Suprapubic skin (tissue), 4 donors: ENCODE data around the gene SPSB4. TPM values are rescaled to one million over a fixed set of nuclear protein-coding genes. Genes with fewer than 3 reads are reported as not detected.

ENCODE experiments used
- DNase-seq, 2 donors: peaks; one replicate each; pipeline ENCODE4 v3.0.0-alpha.2; 2019; ENCODE audit warnings: low spot score in 2 of 2
- H3K27ac ChIP-seq: fragments of 200-600 bp; sonication (generic); one replicate; pipeline ENCODE4 v1.5.1; 2019
- H3K27me3 ChIP-seq: fragments of 200-600 bp; sonication (generic); one replicate; pipeline ENCODE4 v1.5.1; 2019
- H3K36me3 ChIP-seq: fragments of 200-600 bp; sonication (generic); one replicate; pipeline ENCODE4 v1.5.1; 2019
- H3K4me1 ChIP-seq: fragments of 200-600 bp; sonication (generic); one replicate; pipeline ENCODE4 v1.5.1; 2019
- H3K4me3 ChIP-seq: fragments of 200-600 bp; sonication (generic); one replicate; pipeline ENCODE4 v1.5.1; 2019; ENCODE audit warnings: mild to moderate bottlenecking
- H3K9me3 ChIP-seq: fragments of 200-600 bp; sonication (generic); one replicate; pipeline ENCODE4 v1.5.1; 2019
- CTCF ChIP-seq, 2 donors: fragments of 200-600 bp in 1 of 2; fragments of 450-650 bp in 1 of 2; sonication (generic) in 1 of 2; IDR thresholded peaks; one replicate each; pipeline ENCODE4 v1.5.1; 2016 to 2019; ENCODE audit warnings: antibody characterized with exemption in 2 of 2, mild to moderate bottlenecking in 1 of 2, moderate library complexity in 1 of 2
- EP300 ChIP-seq: sonication (generic); formaldehyde crosslinking; IDR thresholded peaks from one replicate; pipeline ENCODE4 v1.6.1; 2017; ENCODE audit warnings: antibody characterized with exemption
- POLR2A ChIP-seq, 2 donors: fragments of 450-650 bp; IDR thresholded peaks; one replicate each; pipeline ENCODE4 v1.6.1; 2017; ENCODE audit warnings: antibody characterized with exemption in 2 of 2, mild to moderate bottlenecking in 2 of 2, moderate library complexity in 2 of 2
- POLR2AphosphoS5 ChIP-seq, 3 donors: sonication (generic); formaldehyde crosslinking; IDR thresholded peaks; one replicate each; pipeline ENCODE4 v1.6.1; 2017; ENCODE audit warnings: antibody characterized with exemption in 3 of 3
- WGBS: methylation state at CpG from one replicate; pipeline ENCODE4 v1.1.5; 2018; 5-methylcytosine and 5-hydroxymethylcytosine counted together
- total RNA-seq, 4 donors: library from RNA; depleted of rRNA; stranded (reverse); fragments of >200 nt; gene quantifications; one replicate each; pipeline ENCODE4 v1.1.0, GENCODE V29; 2016

SPSB4 gene
- total RNA-seq, 4 donors from 2014 or later: 0.51 to 0.81 TPM; not detected in 2

GRCh38 chr3:141093397-141093796, 42.2 kb downstream of the SPSB4 start:
- 50% methylated on average over 2 of the region's 5 CpGs for WGBS

GRCh38 chr3:141093971-141094684, 43.0 kb downstream of the SPSB4 start:
- DNase-seq: no peak
- Histone ChIP-seq H3K36me3 (no peaks in the 10 kb centered on the region), H3K4me1 (peaks cover 26% of the 10 kb centered on the region), H3K9me3 (no peaks in the 10 kb centered on the region), H3K27me3 (no peaks in the 10 kb centered on the region), H3K27ac (no peak overlapping the region), H3K4me3 (no peak overlapping the region)
- no peak for TF ChIP-seq CTCF (IDR thresholded peaks at IDR 0.05)
- TF ChIP-seq EP300: no peak
- 52% methylated on average over 13 of the region's 13 CpGs for WGBS

More at GRCh38 chr3:141093397-141093796, 42.2 kb downstream of the SPSB4 start:
- no peaks in the 10 kb centered on the region for H3K9me3 ChIP-seq
- no peak overlapping the region for H3K27ac ChIP-seq
- H3K4me3 ChIP-seq: no peak overlapping the region
- no peaks in the 10 kb centered on the region for H3K27me3 ChIP-seq
- no peak for TF ChIP-seq POLR2A (IDR thresholded peaks at IDR 0.05)
- TF ChIP-seq POLR2AphosphoS5 (IDR thresholded peaks at IDR 0.05): no peak
- no peak for TF ChIP-seq EP300
- no peak for TF ChIP-seq CTCF (IDR thresholded peaks at IDR 0.05)
- H3K36me3 ChIP-seq: no peaks in the 10 kb centered on the region
- H3K4me1 ChIP-seq: peaks cover 26% of the 10 kb centered on the region
- DNase-seq: no peak

GRCh38 chr3:141094790-141095545, 43.8 kb downstream of the SPSB4 start:
- H3K9me3 ChIP-seq: no peaks in the 10 kb centered on the region
- H3K27me3 ChIP-seq: no peaks in the 10 kb centered on the region
- H3K4me1 ChIP-seq: peaks cover 26% of the 10 kb centered on the region
- TF ChIP-seq CTCF (IDR thresholded peaks at IDR 0.05) (no peak), EP300 (no peak), POLR2AphosphoS5 (IDR thresholded peaks at IDR 0.05) (no peak), POLR2A (IDR thresholded peaks at IDR 0.05) (no peak)
- peak overlapping the region; percentile 31 for H3K4me3 ChIP-seq
- H3K27ac ChIP-seq: no peak overlapping the region
- DNase-seq: peak in 1 of 2 donors; percentile 78
- no peaks in the 10 kb centered on the region for H3K36me3 ChIP-seq
- 38% methylated on average over 12 of the region's 23 CpGs for WGBS

GRCh38 chr3:141095546-141095937, 44.4 kb downstream of the SPSB4 start:
- no peak for TF ChIP-seq CTCF (IDR thresholded peaks at IDR 0.05)
- no peak for TF ChIP-seq EP300
- TF ChIP-seq POLR2A (IDR thresholded peaks at IDR 0.05): no peak
- no peak for TF ChIP-seq POLR2AphosphoS5 (IDR thresholded peaks at IDR 0.05)
- H3K36me3 ChIP-seq: no peaks in the 10 kb centered on the region
- 40% methylated on average over 1 of the region's 1 CpG for WGBS
- no peaks in the 10 kb centered on the region for H3K27me3 ChIP-seq
- H3K4me3 ChIP-seq: peak overlapping the region; percentile 31
- H3K9me3 ChIP-seq: no peaks in the 10 kb centered on the region
- no peak overlapping the region for H3K27ac ChIP-seq
- peaks cover 26% of the 10 kb centered on the region for H3K4me1 ChIP-seq
- DNase-seq: peak; percentile 41 to 65

GRCh38 chr3:141096164-141096563, 45.0 kb downstream of the SPSB4 start:
- H3K4me1 ChIP-seq: peaks cover 26% of the 10 kb centered on the region
- H3K27me3 ChIP-seq: no peaks in the 10 kb centered on the region
- 100% methylated on average over 1 of the region's 1 CpG for WGBS
- no peak overlapping the region for H3K27ac ChIP-seq
- H3K4me3 ChIP-seq: no peak overlapping the region
- TF ChIP-seq POLR2A (IDR thresholded peaks at IDR 0.05): no peak
- TF ChIP-seq CTCF (IDR thresholded peaks at IDR 0.05): no peak
- no peak for TF ChIP-seq EP300
- TF ChIP-seq POLR2AphosphoS5 (IDR thresholded peaks at IDR 0.05): no peak
- H3K36me3 ChIP-seq: no peaks in the 10 kb centered on the region
- DNase-seq: peak in 1 of 2 donors; percentile 12
- no peaks in the 10 kb centered on the region for H3K9me3 ChIP-seq
